Measurements from ENCODE around the gene GPC6. TPM values are rescaled to one million over a fixed set of nuclear protein-coding genes. Genes with fewer than 3 reads are reported as not detected.

The GPC6 gene
- total and polyA plus RNA-seq, 2 donors (not counting 3 experiments of a cell fraction or from before 2014, with no cell fraction given): 0.01 TPM; not detected in 1

- POLR2A ChIA-PET: no interaction called here
- Histone ChIP-seq H3K79me2 (ENCODE audit: control insufficient read depth, insufficient read depth, low read length) (no peaks in the 10 kb centered on the region), H3K27me3 (ENCODE audit: control insufficient read depth in 2 of 2, insufficient read depth in 2 of 2, low read length in 2 of 2) (no peaks in the 10 kb centered on the region), H3K9me3 (replicated peaks; ENCODE audit: control insufficient read depth, insufficient read depth, low read length) (no peaks in the 10 kb centered on the region), H3K4me2 (ENCODE audit: insufficient read depth, low read length) (no peak overlapping the region), H3K9me1 (replicated peaks; ENCODE audit: control insufficient read depth, extremely low read depth, insufficient read depth, low read length) (no peaks in the 10 kb centered on the region), H2AFZ (ENCODE audit: low read depth, low read length) (no peak overlapping the region), H3K4me1 (ENCODE audit: control insufficient read depth, extremely low read depth, insufficient read depth, low read length) (no peaks in the 10 kb centered on the region), H3K4me3 (replicated peaks in 1 of 3; ENCODE audit: insufficient read depth in 1 of 3, low read depth in 1 of 3, low read length in 3 of 3) (no peak overlapping the region), H4K20me1 (replicated peaks; ENCODE audit: control insufficient read depth, extremely low read depth, insufficient read depth, low read length) (no peaks in the 10 kb centered on the region), H3K9ac (replicated peaks; ENCODE audit: extremely low read depth, insufficient read depth, low read length) (no peak overlapping the region), H3K36me3 (ENCODE audit: control insufficient read depth in 2 of 2, extremely low read depth in 1 of 2, insufficient read depth in 2 of 2, low read length in 2 of 2) (no peaks in the 10 kb centered on the region), H3K27ac (ENCODE audit: insufficient read depth, low read depth, low read length) (no peak overlapping the region)
- CTCF ChIA-PET: no interaction called here
- intact Hi-C loops (cut with micrococcal nuclease) (loop anchor here (10.0 kb wide), 1 partner anchor 195 kb away; no protein-coding TSS in a partner anchor), dilution Hi-C loops (cut with MboI; ENCODE audit: extremely low pct_ligation_motif_present, low sequenced_read_pairs) (no loop called here)
- FAIRE-seq: no peak
- no peak for DNase-seq (ENCODE audit: low read depth, low spot score)
- TF ChIP-seq MAX (IDR thresholded peaks at IDR 0.05; ENCODE audit: insufficient read depth, insufficient read length) (no peak), GATA2 (IDR thresholded peaks at IDR 0.05; ENCODE audit: insufficient read depth, insufficient read length, low read depth, low read length) (no peak), POLR2A (IDR thresholded peaks at IDR 0.05; ENCODE audit: low read depth, low read length) (no peak), POLR2AphosphoS5 (IDR thresholded peaks at IDR 0.05; ENCODE audit: insufficient read depth, low read depth, low read length) (no peak), MYC (IDR thresholded peaks at IDR 0.05; ENCODE audit: low read depth, low read length) (no peak), FOS (IDR thresholded peaks at IDR 0.05; ENCODE audit: borderline replicate concordance, insufficient read depth, low read length) (no peak), EZH2 (IDR thresholded peaks at IDR 0.05; ENCODE audit: borderline replicate concordance, low read depth, low read length, severe bottlenecking) (no peak), CTCF (IDR thresholded peaks at IDR 0.05; ENCODE audit: extremely low read depth in 1 of 2, insufficient read depth in 1 of 2, low read depth in 1 of 2, low read length in 2 of 2) (no peak), JUN (IDR thresholded peaks at IDR 0.05; ENCODE audit: borderline replicate concordance, insufficient read depth, insufficient read length, low read depth) (no peak)
- no TSS peak for BruUV-seq (replicated peaks)
These were observed 943.6 kb downstream of the GPC6 start for GRCh38 chr13:94170145-94170571.

Data from endothelial cell of umbilical vein (primary cell).